ENCODE data around the gene DTX3. TPM values are rescaled to one million over a fixed set of nuclear protein-coding genes. Genes with fewer than 3 reads are reported as not detected.

Gene DTX3
- polyA plus RNA-seq, 1 donor from 2014 or later = 141 TPM

- H3K36me3 ChIP-seq (ENCODE audit: insufficient read depth, low read length) = no peaks in the 10 kb centered on the region
Observed at GRCh38 chr12:57604992-57605810, 577 bp downstream of the DTX3 start.

DNA sequence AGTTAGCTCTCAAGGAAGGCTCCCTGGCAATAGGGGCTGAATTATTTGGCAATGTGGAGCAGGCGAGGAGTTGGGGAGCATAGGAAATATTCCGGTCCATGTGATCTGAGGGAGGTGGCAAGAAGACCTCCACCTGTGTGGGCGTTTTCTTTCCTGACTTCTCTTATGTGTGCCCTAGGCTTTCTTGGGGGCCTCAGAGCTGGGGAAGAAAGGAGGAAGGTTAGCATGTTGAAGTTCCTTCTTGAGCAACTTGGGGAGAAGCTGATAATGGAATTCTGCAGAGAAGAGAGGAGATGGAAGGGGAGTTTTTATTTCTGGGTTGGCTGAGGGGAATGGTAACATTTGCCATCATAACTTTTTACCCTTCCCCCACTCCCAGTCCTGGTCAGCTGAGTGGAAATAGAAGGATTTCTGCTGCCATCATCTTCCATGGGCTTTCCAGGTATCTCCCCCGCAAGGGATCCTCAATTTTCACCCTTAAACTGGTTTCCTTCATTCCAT lies 1.2 kb downstream of the DTX3 start:
- Histone ChIP-seq H3K79me2 (replicated peaks; ENCODE audit: insufficient read depth, low read length) (peaks cover 19% of the 10 kb centered on the region), H4K20me1 (ENCODE audit: insufficient read depth) (no peaks in the 10 kb centered on the region), H3K36me3 (ENCODE audit: insufficient read depth, low read length) (no peaks in the 10 kb centered on the region), H3K4me2 (ENCODE audit: low read length) (peak overlapping the region; percentile 61), H3K9me2 (ENCODE audit: insufficient read depth, low read length) (no peaks in the 10 kb centered on the region), H3K27me3 (ENCODE audit: insufficient read depth, low read depth, low read length) (peaks cover 8% of the 10 kb centered on the region), H3K4me3 (ENCODE audit: low read length) (peak overlapping the region; percentile 74), H3K9me3 (ENCODE audit: low read length) (no peaks in the 10 kb centered on the region), H3K27ac (ENCODE audit: low read length) (peak overlapping the region; percentile 78), H3K9ac (ENCODE audit: low read length) (peak overlapping the region; percentile 90), H3F3A (ENCODE audit: insufficient read depth, low read length, poor library complexity, severe bottlenecking) (no peaks in the 10 kb centered on the region), H2AFZ (ENCODE audit: low read depth, low read length) (no peak overlapping the region)
- TF ChIP-seq MXI1 (conservative IDR thresholded peaks at IDR 0.05; ENCODE audit: poor library complexity, severe bottlenecking) = no peak
- TF ChIP-seq RAD21 (conservative IDR thresholded peaks at IDR 0.05) = no peak
- TF ChIP-seq, protein P1, sequence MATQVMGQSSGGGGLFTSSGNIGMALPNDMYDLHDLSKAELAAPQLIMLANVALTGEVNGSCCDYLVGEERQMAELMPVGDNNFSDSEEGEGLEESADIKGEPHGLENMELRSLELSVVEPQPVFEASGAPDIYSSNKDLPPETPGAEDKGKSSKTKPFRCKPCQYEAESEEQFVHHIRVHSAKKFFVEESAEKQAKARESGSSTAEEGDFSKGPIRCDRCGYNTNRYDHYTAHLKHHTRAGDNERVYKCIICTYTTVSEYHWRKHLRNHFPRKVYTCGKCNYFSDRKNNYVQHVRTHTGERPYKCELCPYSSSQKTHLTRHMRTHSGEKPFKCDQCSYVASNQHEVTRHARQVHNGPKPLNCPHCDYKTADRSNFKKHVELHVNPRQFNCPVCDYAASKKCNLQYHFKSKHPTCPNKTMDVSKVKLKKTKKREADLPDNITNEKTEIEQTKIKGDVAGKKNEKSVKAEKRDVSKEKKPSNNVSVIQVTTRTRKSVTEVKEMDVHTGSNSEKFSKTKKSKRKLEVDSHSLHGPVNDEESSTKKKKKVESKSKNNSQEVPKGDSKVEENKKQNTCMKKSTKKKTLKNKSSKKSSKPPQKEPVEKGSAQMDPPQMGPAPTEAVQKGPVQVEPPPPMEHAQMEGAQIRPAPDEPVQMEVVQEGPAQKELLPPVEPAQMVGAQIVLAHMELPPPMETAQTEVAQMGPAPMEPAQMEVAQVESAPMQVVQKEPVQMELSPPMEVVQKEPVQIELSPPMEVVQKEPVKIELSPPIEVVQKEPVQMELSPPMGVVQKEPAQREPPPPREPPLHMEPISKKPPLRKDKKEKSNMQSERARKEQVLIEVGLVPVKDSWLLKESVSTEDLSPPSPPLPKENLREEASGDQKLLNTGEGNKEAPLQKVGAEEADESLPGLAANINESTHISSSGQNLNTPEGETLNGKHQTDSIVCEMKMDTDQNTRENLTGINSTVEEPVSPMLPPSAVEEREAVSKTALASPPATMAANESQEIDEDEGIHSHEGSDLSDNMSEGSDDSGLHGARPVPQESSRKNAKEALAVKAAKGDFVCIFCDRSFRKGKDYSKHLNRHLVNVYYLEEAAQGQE (IDR thresholded peaks at IDR 0.05; ENCODE audit: borderline replicate concordance) = no peak
- TF ChIP-seq TAF1 (IDR thresholded peaks at IDR 0.05; ENCODE audit: low read depth) = no peak
- TF ChIP-seq EZH2 (IDR thresholded peaks at IDR 0.05; ENCODE audit: borderline replicate concordance, insufficient read depth, low read length, poor library complexity, severe bottlenecking) = no peak

More at GRCh38 chr12:57604992-57605810, 577 bp downstream of the DTX3 start:
- Histone ChIP-seq H3K79me2 (replicated peaks; ENCODE audit: insufficient read depth, low read length) (peaks cover 19% of the 10 kb centered on the region), H2AFZ (ENCODE audit: low read depth, low read length) (peak overlapping the region; percentile 67), H3K27me3 (ENCODE audit: insufficient read depth, low read depth, low read length) (peaks cover 1% of the 10 kb centered on the region), H3K9me2 (ENCODE audit: insufficient read depth, low read length) (no peaks in the 10 kb centered on the region), H3F3A (ENCODE audit: insufficient read depth, low read length, poor library complexity, severe bottlenecking) (no peaks in the 10 kb centered on the region), H4K20me1 (ENCODE audit: insufficient read depth) (no peaks in the 10 kb centered on the region), H3K4me3 (ENCODE audit: low read length) (peak overlapping the region; percentile 74), H3K4me2 (ENCODE audit: low read length) (peak overlapping the region; percentile 61), H3K27ac (ENCODE audit: low read length) (peak overlapping the region; percentile 78), H3K9ac (ENCODE audit: low read length) (peak overlapping the region; percentile 90), H3K9me3 (ENCODE audit: low read length) (no peaks in the 10 kb centered on the region)
- no peak for TF ChIP-seq POLR2AphosphoS5 (IDR thresholded peaks at IDR 0.05)
- no peak for TF ChIP-seq SMC3 (conservative IDR thresholded peaks at IDR 0.05; ENCODE audit: poor library complexity)
- no peak for TF ChIP-seq TAF1 (IDR thresholded peaks at IDR 0.05; ENCODE audit: low read depth)
- TF ChIP-seq, protein P2, sequence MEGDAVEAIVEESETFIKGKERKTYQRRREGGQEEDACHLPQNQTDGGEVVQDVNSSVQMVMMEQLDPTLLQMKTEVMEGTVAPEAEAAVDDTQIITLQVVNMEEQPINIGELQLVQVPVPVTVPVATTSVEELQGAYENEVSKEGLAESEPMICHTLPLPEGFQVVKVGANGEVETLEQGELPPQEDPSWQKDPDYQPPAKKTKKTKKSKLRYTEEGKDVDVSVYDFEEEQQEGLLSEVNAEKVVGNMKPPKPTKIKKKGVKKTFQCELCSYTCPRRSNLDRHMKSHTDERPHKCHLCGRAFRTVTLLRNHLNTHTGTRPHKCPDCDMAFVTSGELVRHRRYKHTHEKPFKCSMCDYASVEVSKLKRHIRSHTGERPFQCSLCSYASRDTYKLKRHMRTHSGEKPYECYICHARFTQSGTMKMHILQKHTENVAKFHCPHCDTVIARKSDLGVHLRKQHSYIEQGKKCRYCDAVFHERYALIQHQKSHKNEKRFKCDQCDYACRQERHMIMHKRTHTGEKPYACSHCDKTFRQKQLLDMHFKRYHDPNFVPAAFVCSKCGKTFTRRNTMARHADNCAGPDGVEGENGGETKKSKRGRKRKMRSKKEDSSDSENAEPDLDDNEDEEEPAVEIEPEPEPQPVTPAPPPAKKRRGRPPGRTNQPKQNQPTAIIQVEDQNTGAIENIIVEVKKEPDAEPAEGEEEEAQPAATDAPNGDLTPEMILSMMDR (IDR thresholded peaks at IDR 0.05; ENCODE audit: poor library complexity, severe bottlenecking) = no peak
- TF ChIP-seq EZH2 (IDR thresholded peaks at IDR 0.05; ENCODE audit: borderline replicate concordance, insufficient read depth, low read length, poor library complexity, severe bottlenecking) = no peak
- TF ChIP-seq, protein P1 (IDR thresholded peaks at IDR 0.05; ENCODE audit: borderline replicate concordance) = no peak
- TF ChIP-seq EP300 (conservative IDR thresholded peaks at IDR 0.05; ENCODE audit: poor library complexity, severe bottlenecking) = no peak
- no peak for TF ChIP-seq MXI1 (conservative IDR thresholded peaks at IDR 0.05; ENCODE audit: poor library complexity, severe bottlenecking)
- no peak for TF ChIP-seq RAD21 (conservative IDR thresholded peaks at IDR 0.05)
